Measurements from ENCODE around the gene OAS3. TPM values are rescaled to one million over a fixed set of nuclear protein-coding genes. Genes with fewer than 3 reads are reported as not detected.

OAS3 gene
- total and polyA plus RNA-seq, 2 donors (not counting 1 experiment from before 2014, with no cell fraction given), result 16.5 to 24.9 TPM

DNA sequence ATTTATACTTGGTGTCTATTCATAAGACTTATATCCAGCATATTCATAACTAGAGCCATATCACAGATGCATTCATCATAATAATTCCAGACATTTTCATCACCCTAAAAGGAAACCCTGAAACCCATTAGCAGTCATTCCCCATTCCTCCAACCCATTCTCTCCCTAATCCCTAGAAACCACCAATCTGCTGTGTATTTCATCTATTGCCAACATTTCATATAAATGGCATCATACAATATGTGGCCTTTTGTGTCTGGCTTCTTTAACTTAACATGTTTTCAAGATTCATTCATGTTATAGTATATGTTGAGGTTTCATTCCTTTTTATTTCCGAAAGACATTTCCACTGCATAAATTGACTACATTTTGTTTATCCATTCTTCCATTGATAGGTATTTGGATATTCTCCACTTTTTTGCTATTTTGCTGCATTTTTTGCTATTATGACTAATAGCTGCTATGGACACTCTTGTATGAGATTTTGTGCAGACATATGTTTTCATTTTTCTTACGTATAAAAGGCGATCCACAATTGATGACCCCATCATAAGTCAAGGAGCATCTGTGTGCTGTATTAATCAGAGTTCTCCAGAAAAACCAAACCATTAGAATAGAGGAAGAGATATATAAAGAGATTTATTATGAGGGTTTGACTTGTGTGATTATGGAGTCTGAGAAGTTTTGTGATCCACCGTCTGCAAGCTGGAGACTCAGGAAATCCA lies 34.9 kb downstream of the OAS3 start:
- H3K4me3 Mint-ChIP-seq, result no peak overlapping the region
- POLR2A ChIA-PET, result no interaction called here
- H3K27ac Mint-ChIP-seq, result peak overlapping the region; percentile 67
- no peaks in the 10 kb centered on the region for H3K27me3 Mint-ChIP-seq
- H3K9me3 Mint-ChIP-seq (ENCODE audit: insufficient read depth), result no peaks in the 10 kb centered on the region
- Histone ChIP-seq H3K9me3 (ENCODE audit: control extremely low read depth in 1 of 3, control insufficient read depth in 2 of 3, insufficient read depth in 1 of 3, low read length in 2 of 3) (no peaks in the 10 kb centered on the region), H4K20me1 (ENCODE audit: control insufficient read depth, insufficient read depth, low read length, poor library complexity, severe bottlenecking) (no peaks in the 10 kb centered on the region), H3K4me3 (ENCODE audit: control extremely low read depth in 1 of 5, extremely low read depth in 1 of 5, insufficient read depth in 1 of 5, low read depth in 2 of 5, low read length in 4 of 5) (no peak overlapping the region), H3K36me3 (replicated peaks in 1 of 2; ENCODE audit: control extremely low read depth in 1 of 2, control insufficient read depth in 1 of 2, extremely low read depth in 1 of 2, insufficient read depth in 2 of 2, low read length in 1 of 2) (peaks cover 0 to 18% of the 10 kb centered on the region in 2 experiments), H3K4me2 (replicated peaks; ENCODE audit: low read depth, low read length, poor library complexity, severe bottlenecking) (no peak overlapping the region), H3K4me1 (ENCODE audit: control insufficient read depth in 2 of 2, insufficient read depth in 2 of 2, low read length in 2 of 2) (peaks cover 7 to 17% of the 10 kb centered on the region in 2 donors), H3K27ac (ENCODE audit: low read length in 2 of 2) (no peak overlapping the region), H3K27me3 (replicated peaks in 1 of 4; ENCODE audit: control extremely low read depth in 1 of 4, control insufficient read depth in 3 of 4, insufficient read depth in 4 of 4, low read length in 3 of 4) (no peaks in the 10 kb centered on the region), H2AFZ (ENCODE audit: insufficient read depth, low read depth, low read length, poor library complexity, severe bottlenecking) (peak overlapping the region; percentile 48), H3K9ac (ENCODE audit: low read length) (no peak overlapping the region), H3K79me2 (ENCODE audit: control insufficient read depth, insufficient read depth, low read length) (peaks cover 17% of the 10 kb centered on the region)
- intact Hi-C loops (cut with micrococcal nuclease), result no loop called here
- DNase-seq (no peak), ATAC-seq (ENCODE audit: low read depth) (no peak)
- peaks cover 18% of the 10 kb centered on the region for H3K4me1 Mint-ChIP-seq
- 9% methylated on average over 1 of the region's 4 CpGs for WGBS (ENCODE audit: insufficient coverage)
- TF ChIP-seq, protein P1, sequence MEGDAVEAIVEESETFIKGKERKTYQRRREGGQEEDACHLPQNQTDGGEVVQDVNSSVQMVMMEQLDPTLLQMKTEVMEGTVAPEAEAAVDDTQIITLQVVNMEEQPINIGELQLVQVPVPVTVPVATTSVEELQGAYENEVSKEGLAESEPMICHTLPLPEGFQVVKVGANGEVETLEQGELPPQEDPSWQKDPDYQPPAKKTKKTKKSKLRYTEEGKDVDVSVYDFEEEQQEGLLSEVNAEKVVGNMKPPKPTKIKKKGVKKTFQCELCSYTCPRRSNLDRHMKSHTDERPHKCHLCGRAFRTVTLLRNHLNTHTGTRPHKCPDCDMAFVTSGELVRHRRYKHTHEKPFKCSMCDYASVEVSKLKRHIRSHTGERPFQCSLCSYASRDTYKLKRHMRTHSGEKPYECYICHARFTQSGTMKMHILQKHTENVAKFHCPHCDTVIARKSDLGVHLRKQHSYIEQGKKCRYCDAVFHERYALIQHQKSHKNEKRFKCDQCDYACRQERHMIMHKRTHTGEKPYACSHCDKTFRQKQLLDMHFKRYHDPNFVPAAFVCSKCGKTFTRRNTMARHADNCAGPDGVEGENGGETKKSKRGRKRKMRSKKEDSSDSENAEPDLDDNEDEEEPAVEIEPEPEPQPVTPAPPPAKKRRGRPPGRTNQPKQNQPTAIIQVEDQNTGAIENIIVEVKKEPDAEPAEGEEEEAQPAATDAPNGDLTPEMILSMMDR (IDR thresholded peaks at IDR 0.05), result no peak
- no peak for TF ChIP-seq EZH2 (IDR thresholded peaks at IDR 0.05; ENCODE audit: borderline replicate concordance, insufficient read depth, low read depth, low read length, poor library complexity, severe bottlenecking)
- CTCF ChIA-PET, result interaction anchor here (0.8 to 1.3 kb wide), 2 partner anchors 17 to 73 kb away, joined by 3 read pairs; no protein-coding TSS in a partner anchor

DNA sequence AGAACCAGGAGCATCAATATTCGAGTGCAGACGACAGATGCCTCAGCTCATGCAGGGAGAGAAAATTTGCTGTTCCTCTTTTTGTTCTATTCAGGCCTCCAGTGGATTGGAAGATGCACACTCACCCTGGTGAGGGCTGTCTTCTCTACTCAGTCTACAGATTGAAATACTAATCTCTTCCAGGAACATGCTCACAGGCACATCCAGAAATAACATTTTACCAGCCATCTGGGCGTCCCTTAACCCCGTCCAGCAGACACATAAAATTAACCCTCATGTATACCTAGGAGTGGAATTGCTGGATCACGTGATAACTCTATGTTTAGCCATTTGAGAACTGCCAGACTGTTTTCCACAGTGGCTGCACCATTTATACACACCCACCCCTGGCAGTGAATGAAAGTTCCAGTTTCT lies 35.6 kb downstream of the OAS3 start:
- H3K27ac ChIP-seq (ENCODE audit: low read length in 2 of 2), result no peak overlapping the region
- intact Hi-C loops (cut with micrococcal nuclease), result no loop called here
- H3K27me3 Mint-ChIP-seq, result no peaks in the 10 kb centered on the region
- no peaks in the 10 kb centered on the region for H4K20me1 ChIP-seq (ENCODE audit: control insufficient read depth, insufficient read depth, low read length, poor library complexity, severe bottlenecking)
- 20% methylated on average over 5 of the region's 5 CpGs for WGBS (ENCODE audit: insufficient coverage)
- peaks cover 7 to 17% of the 10 kb centered on the region in 2 donors for H3K4me1 ChIP-seq (ENCODE audit: control insufficient read depth in 2 of 2, insufficient read depth in 2 of 2, low read length in 2 of 2)
- no peak for TF ChIP-seq EZH2 (IDR thresholded peaks at IDR 0.05; ENCODE audit: borderline replicate concordance, insufficient read depth, low read depth, low read length, poor library complexity, severe bottlenecking)
- TF ChIP-seq, protein P1 (IDR thresholded peaks at IDR 0.05), result no peak
- no peaks in the 10 kb centered on the region for H3K27me3 ChIP-seq (replicated peaks in 1 of 4; ENCODE audit: control extremely low read depth in 1 of 4, control insufficient read depth in 3 of 4, insufficient read depth in 4 of 4, low read length in 3 of 4)
- no peak overlapping the region for H3K4me3 Mint-ChIP-seq
- no peak overlapping the region for H3K4me3 ChIP-seq (ENCODE audit: control extremely low read depth in 1 of 5, extremely low read depth in 1 of 5, insufficient read depth in 1 of 5, low read depth in 2 of 5, low read length in 4 of 5)
- peak overlapping the region; percentile 67 for H3K27ac Mint-ChIP-seq
- H3K79me2 ChIP-seq (ENCODE audit: control insufficient read depth, insufficient read depth, low read length), result peaks cover 22% of the 10 kb centered on the region
- H3K9ac ChIP-seq (ENCODE audit: low read length), result no peak overlapping the region
- peaks cover 22% of the 10 kb centered on the region for H3K4me1 Mint-ChIP-seq
- ATAC-seq (ENCODE audit: low read depth) (no peak), DNase-seq (peak; percentile 38)
- peaks cover 0 to 16% of the 10 kb centered on the region in 2 experiments for H3K36me3 ChIP-seq (replicated peaks in 1 of 2; ENCODE audit: control extremely low read depth in 1 of 2, control insufficient read depth in 1 of 2, extremely low read depth in 1 of 2, insufficient read depth in 2 of 2, low read length in 1 of 2)
- ChIA-PET POLR2A (no interaction called here), CTCF (interaction anchor here (0.8 to 1.3 kb wide), 2 partner anchors 17 to 74 kb away, joined by 3 read pairs; no protein-coding TSS in a partner anchor)
- H3K9me3 Mint-ChIP-seq (ENCODE audit: insufficient read depth), result no peaks in the 10 kb centered on the region
- H3K4me2 ChIP-seq (replicated peaks; ENCODE audit: low read depth, low read length, poor library complexity, severe bottlenecking), result no peak overlapping the region
- H2AFZ ChIP-seq (ENCODE audit: insufficient read depth, low read depth, low read length, poor library complexity, severe bottlenecking), result peak overlapping the region; percentile 48
- no peaks in the 10 kb centered on the region for H3K9me3 ChIP-seq (ENCODE audit: control extremely low read depth in 1 of 3, control insufficient read depth in 2 of 3, insufficient read depth in 1 of 3, low read length in 2 of 3)
